Measurements from ENCODE around the gene MED25. TPM values are rescaled to one million over a fixed set of nuclear protein-coding genes. Genes with fewer than 3 reads are reported as not detected.

MED25 gene
- total and polyA plus RNA-seq, 2 of the 4 experiments (the other 2 are of a cell fraction), result 4.7 to 38.5 TPM

DNA sequence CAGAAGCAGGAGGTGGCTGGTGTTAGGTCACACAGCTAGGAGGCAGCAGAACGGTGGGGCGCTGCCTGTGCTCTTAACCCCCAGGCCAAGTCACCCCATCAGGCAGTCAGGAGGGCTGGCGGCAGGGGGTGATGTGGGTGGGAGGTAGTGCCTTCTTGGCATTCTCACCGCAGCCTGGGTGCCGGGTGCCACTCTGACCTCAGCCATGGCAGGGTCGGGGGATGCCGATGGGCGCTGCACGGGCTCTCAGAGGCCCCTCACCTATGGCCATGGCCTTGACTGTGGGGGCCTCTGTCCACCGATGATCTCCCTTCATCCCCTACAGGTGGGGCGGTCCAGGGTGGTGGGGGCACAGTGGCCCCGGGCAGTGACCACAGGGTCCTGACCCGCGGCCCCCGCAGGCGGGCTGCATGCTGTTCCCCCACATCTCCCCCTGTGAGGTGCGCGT is 38.5 kb downstream of the MED25 start (continued):
- TF ChIP-seq FOS (IDR thresholded peaks at IDR 0.05; ENCODE audit: low read depth, low read length), result no peak
- TF ChIP-seq, protein P1, sequence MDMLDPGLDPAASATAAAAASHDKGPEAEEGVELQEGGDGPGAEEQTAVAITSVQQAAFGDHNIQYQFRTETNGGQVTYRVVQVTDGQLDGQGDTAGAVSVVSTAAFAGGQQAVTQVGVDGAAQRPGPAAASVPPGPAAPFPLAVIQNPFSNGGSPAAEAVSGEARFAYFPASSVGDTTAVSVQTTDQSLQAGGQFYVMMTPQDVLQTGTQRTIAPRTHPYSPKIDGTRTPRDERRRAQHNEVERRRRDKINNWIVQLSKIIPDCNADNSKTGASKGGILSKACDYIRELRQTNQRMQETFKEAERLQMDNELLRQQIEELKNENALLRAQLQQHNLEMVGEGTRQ (IDR thresholded peaks at IDR 0.05; ENCODE audit: low read depth, low read length), result no peak

DNA sequence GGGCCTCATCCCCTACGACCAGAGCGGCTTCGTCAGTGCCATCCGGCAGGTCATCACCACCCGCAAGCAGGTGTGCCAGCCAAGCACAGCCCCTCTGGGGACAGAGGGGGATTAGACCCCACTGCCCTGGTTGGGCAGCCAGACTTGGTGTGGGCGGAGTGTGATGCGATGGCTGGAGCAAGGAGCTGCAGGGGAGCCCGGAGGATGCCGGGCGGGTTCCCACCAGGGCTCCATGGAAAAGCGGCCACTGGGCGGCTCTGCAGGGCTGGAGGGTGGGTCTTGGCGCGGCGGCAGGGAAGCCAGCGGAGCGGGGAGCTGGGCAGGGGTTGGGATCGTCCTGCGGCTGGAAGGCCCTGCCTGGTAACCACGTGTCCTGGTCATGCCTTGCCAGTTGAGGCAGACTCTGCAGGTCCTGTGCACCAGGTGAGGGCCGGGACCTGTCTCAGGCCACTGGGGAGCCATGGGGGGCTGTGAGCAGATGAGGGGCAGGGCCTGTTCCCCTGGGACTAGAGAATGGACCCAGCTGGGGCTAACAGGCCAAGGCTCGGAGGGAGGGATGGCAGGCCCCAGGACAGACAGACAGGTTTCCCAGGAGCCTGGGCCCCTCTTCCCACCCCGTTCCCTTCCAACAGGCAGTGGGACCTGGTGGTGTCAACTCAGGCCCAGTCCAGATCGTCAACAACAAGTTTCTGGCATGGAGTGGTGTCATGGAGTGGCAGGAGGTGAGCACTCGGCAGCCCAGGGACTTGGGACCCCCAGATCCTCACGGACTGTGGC is 39.2 kb downstream of the MED25 start:
- no peak overlapping the region for H2BK20ac ChIP-seq (ENCODE audit: low read depth, low read length)
- H2BK15ac ChIP-seq (ENCODE audit: low read depth, low read length), result no peak overlapping the region
- TF ChIP-seq, protein P2, sequence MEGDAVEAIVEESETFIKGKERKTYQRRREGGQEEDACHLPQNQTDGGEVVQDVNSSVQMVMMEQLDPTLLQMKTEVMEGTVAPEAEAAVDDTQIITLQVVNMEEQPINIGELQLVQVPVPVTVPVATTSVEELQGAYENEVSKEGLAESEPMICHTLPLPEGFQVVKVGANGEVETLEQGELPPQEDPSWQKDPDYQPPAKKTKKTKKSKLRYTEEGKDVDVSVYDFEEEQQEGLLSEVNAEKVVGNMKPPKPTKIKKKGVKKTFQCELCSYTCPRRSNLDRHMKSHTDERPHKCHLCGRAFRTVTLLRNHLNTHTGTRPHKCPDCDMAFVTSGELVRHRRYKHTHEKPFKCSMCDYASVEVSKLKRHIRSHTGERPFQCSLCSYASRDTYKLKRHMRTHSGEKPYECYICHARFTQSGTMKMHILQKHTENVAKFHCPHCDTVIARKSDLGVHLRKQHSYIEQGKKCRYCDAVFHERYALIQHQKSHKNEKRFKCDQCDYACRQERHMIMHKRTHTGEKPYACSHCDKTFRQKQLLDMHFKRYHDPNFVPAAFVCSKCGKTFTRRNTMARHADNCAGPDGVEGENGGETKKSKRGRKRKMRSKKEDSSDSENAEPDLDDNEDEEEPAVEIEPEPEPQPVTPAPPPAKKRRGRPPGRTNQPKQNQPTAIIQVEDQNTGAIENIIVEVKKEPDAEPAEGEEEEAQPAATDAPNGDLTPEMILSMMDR (conservative IDR thresholded peaks at IDR 0.05; ENCODE audit: low read depth, low read length), result no peak
- TF ChIP-seq NFE2L2 (IDR thresholded peaks at IDR 0.05; ENCODE audit: low read depth, low read length) (no peak), RFX5 (IDR thresholded peaks at IDR 0.05; ENCODE audit: low read depth, low read length) (no peak)
- no peaks in the 10 kb centered on the region for H3K9me3 ChIP-seq (ENCODE audit: control insufficient read depth, insufficient read depth, low read length)
- no peak overlapping the region for H2BK5ac ChIP-seq (ENCODE audit: low read depth, low read length, poor library complexity, severe bottlenecking)
- no peak overlapping the region for H2AK5ac ChIP-seq (ENCODE audit: low read depth, low read length)
- no peak overlapping the region for H3K56ac ChIP-seq (ENCODE audit: extremely low read depth, insufficient read depth, low read length)
- H3K79me1 ChIP-seq (ENCODE audit: low read depth in 1 of 2, low read length in 2 of 2), result peaks cover 4 to 76% of the 10 kb centered on the region in 2 experiments
- no TSS peak for BruUV-seq (replicated peaks)
- dilution Hi-C loops (cut with HindIII; ENCODE audit: low sequenced_read_pairs, unreplicated experiment), result no loop called here
- no peak overlapping the region for H3K27ac ChIP-seq (ENCODE audit: insufficient read depth, low read length)
- H3K4me1 ChIP-seq (ENCODE audit: control insufficient read depth, insufficient read depth, low read length), result peaks cover 17% of the 10 kb centered on the region
- DNase-seq (no peak), ATAC-seq (ENCODE audit: low read depth) (no peak)
- H2AK9ac ChIP-seq (replicated peaks; ENCODE audit: low read depth, low read length, poor library complexity), result no peak overlapping the region
- H2BK120ac ChIP-seq (ENCODE audit: low read depth, low read length), result no peak overlapping the region
- no peak overlapping the region for H3K4me3 ChIP-seq (ENCODE audit: insufficient read depth, low read depth, low read length)
- no peak overlapping the region for H3K4ac ChIP-seq (ENCODE audit: low read depth, low read length)
- H4K20me1 ChIP-seq (ENCODE audit: insufficient read depth, low read length), result peaks cover 72% of the 10 kb centered on the region
- ChIA-PET CTCF (no interaction called here), POLR2A (ENCODE audit: unreplicated experiment) (no interaction called here)
- H3K14ac ChIP-seq (replicated peaks; ENCODE audit: low read depth, low read length), result no peak overlapping the region
- peaks cover 76% of the 10 kb centered on the region for H3K36me3 ChIP-seq (ENCODE audit: control insufficient read depth, insufficient read depth, low read length)
- H4K91ac ChIP-seq (ENCODE audit: insufficient read depth, low read depth, low read length), result no peak overlapping the region
- in situ Hi-C loops (cut with MboI; ENCODE audit: low sequenced_read_pairs), result loop anchor here (10.0 kb wide), 1 partner anchor 172 kb away; the partner anchor contains the start of gene ADM5
- peaks cover 13% of the 10 kb centered on the region for H3K9me1 ChIP-seq (ENCODE audit: insufficient read depth, low read length)
- H2AFZ ChIP-seq (replicated peaks; ENCODE audit: low read length, poor library complexity), result no peak overlapping the region
- H3K9ac ChIP-seq (ENCODE audit: low read depth, low read length), result no peak overlapping the region
- WGBS, 2 experiments (ENCODE audit: extremely low coverage in 2 of 2, insufficient read length in 1 of 2), result 98% methylated on average over 14 of the region's 26 CpGs; no CpG with 5 or more reads in 1 of the 2 experiments
- no peak overlapping the region for H4K5ac ChIP-seq (ENCODE audit: low read depth, low read length)
- no peak overlapping the region for H3K23ac ChIP-seq (ENCODE audit: low read depth, low read length)
- H3K27me3 ChIP-seq (ENCODE audit: control insufficient read depth, insufficient read depth, low read length), result no peaks in the 10 kb centered on the region
- no peak overlapping the region for H4K8ac ChIP-seq (ENCODE audit: low read depth in 2 of 2, low read length in 2 of 2)
- H3K4me2 ChIP-seq (ENCODE audit: low read depth, low read length), result no peak overlapping the region
- H3K18ac ChIP-seq (ENCODE audit: low read depth, low read length), result no peak overlapping the region
- intact Hi-C loops (cut with micrococcal nuclease), result no loop called here

Measured in IMR-90 (cell line).